ENCODE results near the gene PGLYRP1. TPM values are rescaled to one million over a fixed set of nuclear protein-coding genes. Genes with fewer than 3 reads are reported as not detected.

PGLYRP1 gene
- total and polyA plus RNA-seq, 4 donors = 0.25 to 13.9 (median 0.76) TPM

DNA sequence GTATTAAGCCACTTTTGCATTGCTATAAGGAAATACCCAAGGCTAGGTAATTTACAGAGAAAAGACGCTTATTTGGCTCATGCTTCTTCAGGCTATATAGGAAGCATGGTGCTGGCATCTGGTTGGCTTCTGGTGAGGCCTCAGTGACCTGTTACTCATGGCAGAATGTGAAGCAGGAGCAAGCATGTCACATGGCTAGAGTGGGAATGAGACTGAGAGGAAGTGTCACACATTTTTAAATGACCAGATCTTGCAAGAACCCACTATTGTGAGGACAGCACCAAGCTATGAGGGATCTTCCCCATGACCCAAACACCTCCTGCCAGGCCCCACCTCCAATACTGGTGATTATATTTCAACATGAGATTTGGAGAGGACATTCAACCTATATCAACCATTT, 43.6 kb upstream of the PGLYRP1 start:
- Histone ChIP-seq H3K27ac (ENCODE audit: low read depth in 1 of 2, low read length in 2 of 2) (no peak overlapping the region), H3K9me3 (ENCODE audit: control insufficient read depth in 4 of 4, low read length in 3 of 4) (no peaks in the 10 kb centered on the region), H3K36me3 (ENCODE audit: control insufficient read depth in 4 of 4, insufficient read depth in 3 of 4, low read depth in 1 of 4, low read length in 3 of 4) (no peaks in the 10 kb centered on the region), H3K27me3 (ENCODE audit: control insufficient read depth in 4 of 4, insufficient read depth in 4 of 4, low read length in 3 of 4) (peaks cover 0 to 12% (median 3%) of the 10 kb centered on the region in 4 donors), H3K4me1 (ENCODE audit: control insufficient read depth in 4 of 4, insufficient read depth in 4 of 4, low read length in 3 of 4) (no peaks in the 10 kb centered on the region), H3K9ac (ENCODE audit: low read depth in 1 of 2, low read length in 2 of 2) (no peak overlapping the region), H3K4me3 (ENCODE audit: low read depth in 1 of 3, low read length in 3 of 3) (no peak overlapping the region)
- WGBS = 81% methylated on average over 1 of the region's 1 CpG
- no peak for DNase-seq (ENCODE audit: low spot score)
- TF ChIP-seq TAF1 (conservative IDR thresholded peaks at IDR 0.05) (no peak), FOXA1 (IDR thresholded peaks at IDR 0.05) (no peak), HNF4G (IDR thresholded peaks at IDR 0.05) (no peak), GABPA (IDR thresholded peaks at IDR 0.05 in 1 of 2, conservative IDR thresholded peaks at IDR 0.05 in 1 of 2) (no peak)

DNA sequence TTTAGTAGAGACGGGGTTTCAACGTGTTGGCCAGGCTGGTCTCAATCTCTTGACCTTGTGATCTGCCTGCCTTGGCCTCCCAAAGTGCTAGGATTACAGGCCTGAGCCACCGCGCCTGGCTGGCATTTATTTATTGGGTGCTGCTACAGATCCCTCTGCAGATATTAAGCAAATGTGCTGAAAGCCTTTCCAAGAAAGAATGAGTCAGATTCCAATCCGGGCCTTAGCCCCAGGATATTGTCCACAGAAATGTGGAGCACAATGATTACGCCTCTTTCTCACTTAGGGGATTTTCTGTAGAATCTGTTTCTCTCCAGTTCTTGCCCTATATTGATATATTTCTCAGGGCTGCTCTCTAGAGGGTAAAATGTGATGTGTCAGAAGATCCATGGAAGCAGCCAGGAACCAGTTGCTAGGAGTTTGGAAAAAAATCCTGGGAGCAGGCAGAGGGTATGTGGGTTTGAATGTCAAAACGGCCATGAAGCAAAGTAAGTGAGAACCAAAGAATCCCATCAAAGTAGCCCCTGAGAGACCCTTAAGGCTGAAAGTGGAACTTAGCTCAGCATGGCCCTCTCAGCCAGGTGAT, 42.7 kb upstream of the PGLYRP1 start:
- H3K9me3 ChIP-seq (ENCODE audit: control insufficient read depth in 4 of 4, low read length in 3 of 4) = no peaks in the 10 kb centered on the region
- no peaks in the 10 kb centered on the region for H3K36me3 ChIP-seq (ENCODE audit: control insufficient read depth in 4 of 4, insufficient read depth in 3 of 4, low read depth in 1 of 4, low read length in 3 of 4)
- no peak overlapping the region for H3K4me3 ChIP-seq (ENCODE audit: low read depth in 1 of 3, low read length in 3 of 3)
- 71% methylated on average over 7 of the region's 7 CpGs for WGBS
- TF ChIP-seq HNF4G (IDR thresholded peaks at IDR 0.05) = no peak
- no peak for TF ChIP-seq GABPA (IDR thresholded peaks at IDR 0.05 in 1 of 2, conservative IDR thresholded peaks at IDR 0.05 in 1 of 2)
- TF ChIP-seq, protein P1, sequence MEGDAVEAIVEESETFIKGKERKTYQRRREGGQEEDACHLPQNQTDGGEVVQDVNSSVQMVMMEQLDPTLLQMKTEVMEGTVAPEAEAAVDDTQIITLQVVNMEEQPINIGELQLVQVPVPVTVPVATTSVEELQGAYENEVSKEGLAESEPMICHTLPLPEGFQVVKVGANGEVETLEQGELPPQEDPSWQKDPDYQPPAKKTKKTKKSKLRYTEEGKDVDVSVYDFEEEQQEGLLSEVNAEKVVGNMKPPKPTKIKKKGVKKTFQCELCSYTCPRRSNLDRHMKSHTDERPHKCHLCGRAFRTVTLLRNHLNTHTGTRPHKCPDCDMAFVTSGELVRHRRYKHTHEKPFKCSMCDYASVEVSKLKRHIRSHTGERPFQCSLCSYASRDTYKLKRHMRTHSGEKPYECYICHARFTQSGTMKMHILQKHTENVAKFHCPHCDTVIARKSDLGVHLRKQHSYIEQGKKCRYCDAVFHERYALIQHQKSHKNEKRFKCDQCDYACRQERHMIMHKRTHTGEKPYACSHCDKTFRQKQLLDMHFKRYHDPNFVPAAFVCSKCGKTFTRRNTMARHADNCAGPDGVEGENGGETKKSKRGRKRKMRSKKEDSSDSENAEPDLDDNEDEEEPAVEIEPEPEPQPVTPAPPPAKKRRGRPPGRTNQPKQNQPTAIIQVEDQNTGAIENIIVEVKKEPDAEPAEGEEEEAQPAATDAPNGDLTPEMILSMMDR (IDR thresholded peaks at IDR 0.05; ENCODE audit: low read depth, low read length, missing input control) = no peak
- TF ChIP-seq, protein P2, sequence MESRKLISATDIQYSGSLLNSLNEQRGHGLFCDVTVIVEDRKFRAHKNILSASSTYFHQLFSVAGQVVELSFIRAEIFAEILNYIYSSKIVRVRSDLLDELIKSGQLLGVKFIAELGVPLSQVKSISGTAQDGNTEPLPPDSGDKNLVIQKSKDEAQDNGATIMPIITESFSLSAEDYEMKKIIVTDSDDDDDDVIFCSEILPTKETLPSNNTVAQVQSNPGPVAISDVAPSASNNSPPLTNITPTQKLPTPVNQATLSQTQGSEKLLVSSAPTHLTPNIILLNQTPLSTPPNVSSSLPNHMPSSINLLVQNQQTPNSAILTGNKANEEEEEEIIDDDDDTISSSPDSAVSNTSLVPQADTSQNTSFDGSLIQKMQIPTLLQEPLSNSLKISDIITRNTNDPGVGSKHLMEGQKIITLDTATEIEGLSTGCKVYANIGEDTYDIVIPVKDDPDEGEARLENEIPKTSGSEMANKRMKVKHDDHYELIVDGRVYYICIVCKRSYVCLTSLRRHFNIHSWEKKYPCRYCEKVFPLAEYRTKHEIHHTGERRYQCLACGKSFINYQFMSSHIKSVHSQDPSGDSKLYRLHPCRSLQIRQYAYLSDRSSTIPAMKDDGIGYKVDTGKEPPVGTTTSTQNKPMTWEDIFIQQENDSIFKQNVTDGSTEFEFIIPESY (IDR thresholded peaks at IDR 0.05) = no peak
- TF ChIP-seq, protein P3, sequence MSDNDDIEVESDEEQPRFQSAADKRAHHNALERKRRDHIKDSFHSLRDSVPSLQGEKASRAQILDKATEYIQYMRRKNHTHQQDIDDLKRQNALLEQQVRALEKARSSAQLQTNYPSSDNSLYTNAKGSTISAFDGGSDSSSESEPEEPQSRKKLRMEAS (IDR thresholded peaks at IDR 0.05) = no peak
- TF ChIP-seq RAD21 (IDR thresholded peaks at IDR 0.05) = no peak
- no peak for TF ChIP-seq FOXA2 (IDR thresholded peaks at IDR 0.05)
- no peaks in the 10 kb centered on the region for H3K4me1 ChIP-seq (ENCODE audit: control insufficient read depth in 4 of 4, insufficient read depth in 4 of 4, low read length in 3 of 4)
- H3K27me3 ChIP-seq (ENCODE audit: control insufficient read depth in 4 of 4, insufficient read depth in 4 of 4, low read length in 3 of 4) = peaks cover 0 to 13% (median 3%) of the 10 kb centered on the region in 4 donors
- no peak overlapping the region for H3K27ac ChIP-seq (ENCODE audit: low read depth in 1 of 2, low read length in 2 of 2)
- H3K9ac ChIP-seq (ENCODE audit: low read depth in 1 of 2, low read length in 2 of 2) = no peak overlapping the region
- no peak for DNase-seq (ENCODE audit: low spot score)

DNA sequence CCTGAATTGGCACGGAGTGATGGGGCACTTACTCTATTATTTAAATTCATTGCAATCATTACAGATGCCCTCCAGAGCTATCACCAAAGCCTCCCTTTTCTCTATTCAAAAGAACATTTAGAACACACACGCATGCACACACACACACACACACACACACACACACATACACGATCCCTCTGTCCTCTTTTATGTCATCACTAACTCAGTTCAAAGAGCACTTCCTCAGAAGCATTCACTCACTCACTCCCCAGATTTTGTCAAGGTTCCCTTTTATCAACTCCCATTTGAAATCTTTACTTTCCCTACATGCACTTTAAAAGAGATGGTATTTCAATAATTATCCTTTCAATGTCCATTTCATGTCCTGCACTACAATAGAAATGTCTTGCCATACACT, 40.3 kb upstream of the PGLYRP1 start:
- Histone ChIP-seq H3K36me3 (ENCODE audit: control insufficient read depth in 4 of 4, insufficient read depth in 3 of 4, low read depth in 1 of 4, low read length in 3 of 4) (no peaks in the 10 kb centered on the region), H3K9me3 (ENCODE audit: control insufficient read depth in 4 of 4, low read length in 3 of 4) (no peaks in the 10 kb centered on the region), H3K9ac (ENCODE audit: low read depth in 1 of 2, low read length in 2 of 2) (no peak overlapping the region), H3K27me3 (ENCODE audit: control insufficient read depth in 4 of 4, insufficient read depth in 4 of 4, low read length in 3 of 4) (peaks cover 0 to 13% (median 3%) of the 10 kb centered on the region in 4 donors), H3K27ac (ENCODE audit: low read depth in 1 of 2, low read length in 2 of 2) (no peak overlapping the region), H3K4me3 (ENCODE audit: low read depth in 1 of 3, low read length in 3 of 3) (no peak overlapping the region), H3K4me1 (ENCODE audit: control insufficient read depth in 4 of 4, insufficient read depth in 4 of 4, low read length in 3 of 4) (no peaks in the 10 kb centered on the region)
- DNase-seq (ENCODE audit: low spot score) = no peak
- whole genome bisulfite sequencing = 66% methylated on average over 3 of the region's 3 CpGs
- no peak for TF ChIP-seq HNF4G (IDR thresholded peaks at IDR 0.05)
- TF ChIP-seq, protein P1 (IDR thresholded peaks at IDR 0.05; ENCODE audit: low read depth, low read length, missing input control) = no peak
- TF ChIP-seq YY1 (IDR thresholded peaks at IDR 0.05) = no peak
- no peak for TF ChIP-seq JUND (IDR thresholded peaks at IDR 0.05)
- TF ChIP-seq, protein P3 (IDR thresholded peaks at IDR 0.05) = no peak
- no peak for TF ChIP-seq TAF1 (conservative IDR thresholded peaks at IDR 0.05)
- TF ChIP-seq, protein P4, sequence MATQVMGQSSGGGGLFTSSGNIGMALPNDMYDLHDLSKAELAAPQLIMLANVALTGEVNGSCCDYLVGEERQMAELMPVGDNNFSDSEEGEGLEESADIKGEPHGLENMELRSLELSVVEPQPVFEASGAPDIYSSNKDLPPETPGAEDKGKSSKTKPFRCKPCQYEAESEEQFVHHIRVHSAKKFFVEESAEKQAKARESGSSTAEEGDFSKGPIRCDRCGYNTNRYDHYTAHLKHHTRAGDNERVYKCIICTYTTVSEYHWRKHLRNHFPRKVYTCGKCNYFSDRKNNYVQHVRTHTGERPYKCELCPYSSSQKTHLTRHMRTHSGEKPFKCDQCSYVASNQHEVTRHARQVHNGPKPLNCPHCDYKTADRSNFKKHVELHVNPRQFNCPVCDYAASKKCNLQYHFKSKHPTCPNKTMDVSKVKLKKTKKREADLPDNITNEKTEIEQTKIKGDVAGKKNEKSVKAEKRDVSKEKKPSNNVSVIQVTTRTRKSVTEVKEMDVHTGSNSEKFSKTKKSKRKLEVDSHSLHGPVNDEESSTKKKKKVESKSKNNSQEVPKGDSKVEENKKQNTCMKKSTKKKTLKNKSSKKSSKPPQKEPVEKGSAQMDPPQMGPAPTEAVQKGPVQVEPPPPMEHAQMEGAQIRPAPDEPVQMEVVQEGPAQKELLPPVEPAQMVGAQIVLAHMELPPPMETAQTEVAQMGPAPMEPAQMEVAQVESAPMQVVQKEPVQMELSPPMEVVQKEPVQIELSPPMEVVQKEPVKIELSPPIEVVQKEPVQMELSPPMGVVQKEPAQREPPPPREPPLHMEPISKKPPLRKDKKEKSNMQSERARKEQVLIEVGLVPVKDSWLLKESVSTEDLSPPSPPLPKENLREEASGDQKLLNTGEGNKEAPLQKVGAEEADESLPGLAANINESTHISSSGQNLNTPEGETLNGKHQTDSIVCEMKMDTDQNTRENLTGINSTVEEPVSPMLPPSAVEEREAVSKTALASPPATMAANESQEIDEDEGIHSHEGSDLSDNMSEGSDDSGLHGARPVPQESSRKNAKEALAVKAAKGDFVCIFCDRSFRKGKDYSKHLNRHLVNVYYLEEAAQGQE (IDR thresholded peaks at IDR 0.05) = no peak
- TF ChIP-seq EGR1 (IDR thresholded peaks at IDR 0.05; ENCODE audit: low read depth in 2 of 2) = no peak
- TF ChIP-seq NR2F2 (IDR thresholded peaks at IDR 0.05) = no peak
- TF ChIP-seq, protein P2 (IDR thresholded peaks at IDR 0.05) = no peak

Data from liver (tissue), 9 donors.